Omental fat pad (tissue), 4 donors: ENCODE data around the gene CELSR3. TPM values are rescaled to one million over a fixed set of nuclear protein-coding genes. Genes with fewer than 3 reads are reported as not detected.

Experiments used
- ATAC-seq: fragments of 150-250 bp; one replicate; pipeline ENCODE4 v1.9.1; 2016; ENCODE audit warnings: mild to moderate bottlenecking, moderate library complexity; ENCODE audit not compliant: low FRiP score
- DNase-seq: peaks from one replicate; pipeline ENCODE4 v3.0.0-alpha.2; 2019; ENCODE audit warnings: low spot score
- total RNA-seq, 4 donors: library from RNA; depleted of rRNA; stranded (reverse); fragments of >200 nt; gene quantifications; one replicate each; pipeline ENCODE4 v1.1.0, GENCODE V29; 2016
- TF ChIP-seq, protein P1 (sequence below), 3 donors: fragments of 450-650 bp; IDR thresholded peaks; one replicate each; pipeline ENCODE4 v1.5.1; 2016 to 2017; ENCODE audit warnings: antibody characterized with exemption in 3 of 3, mild to moderate bottlenecking in 3 of 3, moderate library complexity in 2 of 3

CELSR3 gene
- total RNA-seq, 4 donors from 2014 or later = 0.48 to 2.2 (median 1.1) TPM

DNA sequence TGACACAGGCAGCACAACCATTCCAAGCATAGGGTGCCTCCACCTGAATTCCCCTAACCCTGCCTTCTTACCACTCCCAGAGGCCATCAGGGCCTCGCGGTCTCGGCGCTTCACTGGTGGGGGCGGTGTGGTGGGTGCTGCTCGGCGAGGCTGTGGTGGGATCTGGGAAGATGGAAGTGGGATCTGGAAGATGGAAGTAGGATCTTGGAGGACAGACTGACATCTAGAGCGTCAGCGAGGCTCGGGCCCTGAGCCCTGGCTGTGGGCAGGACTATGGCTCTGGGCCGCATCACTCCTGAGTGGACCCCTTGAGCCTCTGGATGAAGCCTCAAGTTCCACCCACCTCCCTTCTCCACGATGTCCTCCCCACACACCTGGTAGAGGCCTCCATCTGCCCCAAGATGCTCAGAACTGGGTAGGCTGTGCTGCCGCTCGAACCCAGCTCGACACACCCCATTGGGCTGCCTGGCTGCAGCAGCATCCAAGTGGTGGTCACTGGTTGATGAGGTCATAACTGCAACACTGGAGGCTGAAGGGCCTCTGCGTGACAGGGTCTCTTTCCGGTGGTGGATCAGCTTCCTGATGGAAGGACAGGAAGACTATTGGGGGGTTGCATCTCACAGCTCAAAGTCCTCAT is 19.4 kb upstream of the CELSR3 start:
- TF ChIP-seq, protein P1, sequence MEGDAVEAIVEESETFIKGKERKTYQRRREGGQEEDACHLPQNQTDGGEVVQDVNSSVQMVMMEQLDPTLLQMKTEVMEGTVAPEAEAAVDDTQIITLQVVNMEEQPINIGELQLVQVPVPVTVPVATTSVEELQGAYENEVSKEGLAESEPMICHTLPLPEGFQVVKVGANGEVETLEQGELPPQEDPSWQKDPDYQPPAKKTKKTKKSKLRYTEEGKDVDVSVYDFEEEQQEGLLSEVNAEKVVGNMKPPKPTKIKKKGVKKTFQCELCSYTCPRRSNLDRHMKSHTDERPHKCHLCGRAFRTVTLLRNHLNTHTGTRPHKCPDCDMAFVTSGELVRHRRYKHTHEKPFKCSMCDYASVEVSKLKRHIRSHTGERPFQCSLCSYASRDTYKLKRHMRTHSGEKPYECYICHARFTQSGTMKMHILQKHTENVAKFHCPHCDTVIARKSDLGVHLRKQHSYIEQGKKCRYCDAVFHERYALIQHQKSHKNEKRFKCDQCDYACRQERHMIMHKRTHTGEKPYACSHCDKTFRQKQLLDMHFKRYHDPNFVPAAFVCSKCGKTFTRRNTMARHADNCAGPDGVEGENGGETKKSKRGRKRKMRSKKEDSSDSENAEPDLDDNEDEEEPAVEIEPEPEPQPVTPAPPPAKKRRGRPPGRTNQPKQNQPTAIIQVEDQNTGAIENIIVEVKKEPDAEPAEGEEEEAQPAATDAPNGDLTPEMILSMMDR (IDR thresholded peaks at IDR 0.05) = no peak
- DNase-seq (no peak), ATAC-seq (no peak)

DNA sequence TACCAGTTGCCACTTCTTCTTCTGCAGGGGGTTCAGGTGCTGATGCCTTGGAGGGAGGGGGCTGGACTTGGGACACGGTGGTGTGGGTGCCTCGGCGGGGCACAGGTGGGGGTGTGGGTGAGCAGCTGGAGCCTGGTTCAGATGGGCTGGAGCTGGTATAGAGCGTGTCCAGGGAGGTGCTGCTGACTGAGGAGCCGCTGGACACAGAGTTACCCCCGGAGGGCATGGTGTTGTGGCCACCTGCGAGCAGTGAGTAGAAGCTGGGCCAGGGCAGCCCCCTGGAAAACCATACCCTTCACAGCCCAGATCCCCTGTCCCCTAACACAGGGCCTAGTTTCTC is 18.8 kb upstream of the CELSR3 start:
- DNase-seq = no peak
- TF ChIP-seq, protein P1 (IDR thresholded peaks at IDR 0.05) = no peak
- no peak for ATAC-seq

DNA sequence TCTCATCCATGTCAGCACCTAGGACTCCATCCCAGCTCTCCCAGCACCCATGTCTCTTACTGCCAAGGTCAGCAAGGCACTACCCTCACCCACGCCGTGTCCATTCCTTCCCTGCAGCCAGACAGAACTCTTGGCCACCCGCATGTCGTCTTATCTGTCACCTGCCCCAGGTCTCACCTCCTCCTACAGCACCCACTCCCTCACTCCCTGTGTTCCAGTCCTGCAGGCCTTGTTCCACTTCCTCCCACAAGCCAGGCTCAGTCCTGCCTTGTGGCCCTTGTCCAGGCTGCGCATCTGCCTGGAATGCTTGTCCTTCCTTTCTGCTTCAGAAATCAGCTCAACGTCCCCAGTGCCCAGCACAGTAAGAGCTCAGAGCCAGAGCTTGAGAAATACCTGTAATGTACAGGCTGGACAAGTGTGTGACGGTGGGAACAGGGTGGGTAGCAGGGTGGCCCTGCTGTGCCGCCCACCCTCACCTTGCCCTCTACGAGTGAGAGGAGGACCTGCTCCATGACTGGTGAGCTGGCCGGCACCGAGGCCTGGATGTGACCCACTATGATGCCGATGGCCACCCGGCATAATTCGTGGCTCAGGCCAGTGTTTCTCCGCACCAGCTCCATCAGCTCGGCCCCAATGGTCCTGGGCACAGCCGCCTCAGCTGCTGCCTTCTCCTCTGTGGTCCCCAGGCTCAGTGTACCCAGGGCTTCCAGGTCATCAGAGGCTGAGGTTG is 18.3 kb upstream of the CELSR3 start:
- TF ChIP-seq, protein P1 (IDR thresholded peaks at IDR 0.05) = no peak
- ATAC-seq (no peak), DNase-seq (no peak)

DNA sequence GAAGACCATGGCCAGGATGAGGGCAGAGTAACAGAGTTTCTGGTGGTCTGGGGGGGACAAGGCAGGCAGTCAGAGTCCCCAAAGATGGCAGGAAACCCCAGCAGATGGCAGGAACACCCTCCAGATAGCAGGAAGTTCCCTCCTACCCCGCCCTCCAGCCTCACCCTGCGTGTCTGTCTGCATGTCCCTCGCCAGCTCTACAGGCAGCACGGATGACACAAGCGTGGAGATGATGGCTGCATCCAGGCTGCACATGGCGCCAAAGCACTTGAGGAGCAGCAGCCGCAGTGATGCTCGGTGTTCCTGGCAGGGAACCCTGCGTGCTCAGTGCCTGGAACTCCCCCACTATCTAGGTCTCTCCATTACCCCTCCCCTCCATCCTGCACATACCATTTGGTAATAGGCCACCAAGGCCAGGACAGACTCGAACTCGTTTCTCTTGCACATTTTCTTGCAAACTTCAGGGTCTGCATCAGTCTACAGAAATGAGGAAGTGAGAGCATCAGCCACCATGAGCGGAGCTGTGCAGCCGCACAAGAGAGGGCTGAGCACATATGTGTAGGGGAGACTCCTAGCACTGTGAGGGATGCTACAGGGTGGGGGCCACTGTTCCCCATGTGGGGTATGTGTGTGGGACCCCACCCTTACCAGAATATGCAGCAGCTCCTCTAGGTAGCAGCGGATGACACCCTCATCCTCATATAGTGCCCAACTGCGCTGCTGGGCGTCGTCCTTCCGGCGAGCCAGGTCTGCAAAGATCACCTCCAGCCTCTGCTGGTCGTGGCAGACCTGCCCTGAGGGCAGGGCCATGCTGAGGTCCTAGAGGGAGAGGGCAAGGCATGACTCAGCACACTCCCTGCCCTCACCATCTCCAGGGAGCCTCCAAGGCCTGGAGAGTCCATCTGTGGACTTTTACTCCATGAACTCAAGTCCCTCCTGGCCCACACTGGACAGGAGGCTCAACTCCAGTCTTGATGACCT is 17.0 kb upstream of the CELSR3 start:
- DNase-seq (no peak), ATAC-seq (no peak)
- TF ChIP-seq, protein P1 (IDR thresholded peaks at IDR 0.05) = no peak

DNA sequence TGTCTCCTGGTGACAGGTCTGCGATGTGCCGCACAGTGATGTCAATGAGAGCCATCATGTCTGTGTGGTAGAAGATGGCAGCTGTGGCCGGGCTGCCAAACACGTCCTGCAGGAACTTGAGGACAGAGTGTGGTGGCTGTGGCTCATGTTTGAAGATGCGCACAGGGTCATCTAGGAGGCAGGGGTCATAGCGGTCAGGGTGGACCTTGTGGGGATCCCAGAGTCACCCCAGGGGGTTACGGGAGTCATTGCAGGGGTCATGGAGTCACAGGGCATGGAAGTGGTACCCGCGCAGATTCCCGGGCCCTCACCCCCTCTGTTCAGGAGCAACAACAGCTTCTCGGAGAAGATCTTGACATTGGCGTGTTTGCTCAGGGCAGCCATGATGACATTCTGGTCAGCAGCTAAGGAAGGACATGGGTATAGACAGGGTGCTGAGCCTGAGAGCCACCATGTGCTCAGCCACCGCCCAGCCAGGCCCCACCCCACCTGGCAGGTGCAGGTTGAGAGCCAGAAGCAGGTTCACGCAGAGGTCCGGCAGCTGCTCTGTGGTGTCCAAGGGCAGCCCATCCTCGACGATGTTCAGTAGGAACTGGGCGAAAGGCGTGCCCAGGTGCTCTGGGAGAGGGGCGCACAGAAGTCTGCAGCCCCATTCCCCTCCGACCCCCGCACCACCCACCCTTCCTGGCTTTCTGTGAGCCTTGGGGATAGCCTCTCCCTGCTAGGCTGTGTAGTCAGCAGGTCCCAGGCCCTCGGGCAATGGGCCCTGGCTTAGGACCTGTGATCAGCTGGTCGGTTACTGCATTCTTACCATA is 16.1 kb upstream of the CELSR3 start:
- no peak for DNase-seq
- TF ChIP-seq, protein P1 (IDR thresholded peaks at IDR 0.05) = no peak
- no peak for ATAC-seq

DNA sequence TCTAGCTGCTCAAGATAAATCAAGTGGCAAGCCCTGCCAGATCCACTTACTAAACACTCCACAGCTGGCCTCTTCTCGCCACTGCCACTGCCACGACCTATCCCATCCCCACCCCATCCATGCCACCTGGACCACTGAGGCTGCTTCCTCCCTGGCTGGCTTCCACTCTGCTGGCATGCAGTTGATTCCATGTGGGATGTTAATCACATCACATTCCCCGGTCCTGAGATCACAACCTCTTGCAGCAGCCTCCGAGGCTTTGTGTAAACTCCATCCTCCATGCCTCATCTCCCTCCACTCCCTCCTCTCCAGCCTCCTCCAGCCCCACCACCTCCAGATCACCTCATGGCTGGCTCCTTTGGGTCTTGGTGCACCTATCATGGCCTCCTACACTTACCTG is 15.4 kb upstream of the CELSR3 start:
- ATAC-seq (no peak), DNase-seq (no peak)
- TF ChIP-seq, protein P1 (IDR thresholded peaks at IDR 0.05) = no peak
